K562 (cell line): ENCODE data around the gene TMEM63C. TPM values are rescaled to one million over a fixed set of nuclear protein-coding genes. Genes with fewer than 3 reads are reported as not detected.

Experiments used
- ATAC-seq: fragments of 200-7000 bp; cut with Tn5 transposase; 3 replicates; pipeline ENCODE4 v1.9.1; 2020; ENCODE audit warnings: moderate library complexity
- BruUV-seq: library from RNA; stranded (reverse); fragments of 400-500 nt; replicated peaks from 2 replicates; lab custom pipeline; 2021; lab: Mats Ljungman, UMichigan
- CTCF ChIA-PET: fragments of 300-600 bp; formaldehyde crosslinking; extraction: SDS; loops from one replicate; lab custom pipeline; 2021; ENCODE audit warnings: low intra/inter-chr PET ratio; lab: Yijun Ruan, JAX
- POLR2A ChIA-PET: fragments of 300-600, 350-650 bp; sonication (Branson Sonifier 250); formaldehyde crosslinking; extraction: SDS; loops from one replicate; lab custom pipeline; 2021; ENCODE audit warnings: antibody characterized with exemption, inconsistent platforms; lab: Yijun Ruan, JAX
- DNase-seq, 4 experiments: peaks; one replicate each; pipeline versions ENCODE4 v3.0.0 to v3.0.0-alpha.2; 2011 to 2018; ENCODE audit warnings: low spot score in 3 of 4, mixed read lengths in 3 of 4; ENCODE audit errors: extremely low read depth in 1 of 4
- FAIRE-seq: peaks from 2 replicates; lab custom pipeline; 2011; peaks lifted over from hg19 to GRCh38; lab: Jason Lieb, UNC
- H2AFZ ChIP-seq: 2 replicates; pipeline ENCODE4 v1.6.0; 2011; ENCODE audit warnings: low read depth, low read length, control low read depth, inconsistent platforms
- H3K27ac ChIP-seq: fragments of 200-600 bp; 3 replicates; pipeline ENCODE4 v1.8.0; 2011; ENCODE audit warnings: low read depth, mild to moderate bottlenecking, control low read depth, inconsistent platforms, low read length, moderate library complexity, mixed read lengths; ENCODE audit errors: extremely low read depth
- H3K27me3 ChIP-seq, 2 experiments: fragments of 300-600 bp in 1 of 2; 2 replicates in 1 of 2; 3 replicates in 1 of 2; pipeline versions ENCODE4 v1.6.0 to v1.8.0; 2011; ENCODE audit warnings: inconsistent platforms in 2 of 2, low read length in 2 of 2, mild to moderate bottlenecking in 1 of 2, mixed read lengths in 1 of 2, moderate library complexity in 1 of 2; ENCODE audit not compliant: control insufficient read depth in 2 of 2, insufficient read depth in 2 of 2
- H3K36me3 ChIP-seq: fragments of 300-600 bp; 3 replicates; pipeline ENCODE4 v1.8.0; 2011; ENCODE audit warnings: mild to moderate bottlenecking, low read length, inconsistent platforms; ENCODE audit not compliant: control insufficient read depth, insufficient read depth
- H3K4me1 ChIP-seq, 2 experiments: fragments of 200-600 bp in 1 of 2; replicated peaks in 1 of 2; 2 replicates in 1 of 2; 3 replicates in 1 of 2; pipeline versions ENCODE4 v1.5.1 to v1.8.0; 2011; ENCODE audit warnings: inconsistent platforms in 2 of 2, low read length in 2 of 2, mild to moderate bottlenecking in 1 of 2, mixed read lengths in 1 of 2, moderate library complexity in 1 of 2; ENCODE audit not compliant: control insufficient read depth in 2 of 2, insufficient read depth in 2 of 2
- H3K4me2 ChIP-seq: 2 replicates; pipeline ENCODE4 v1.6.1; 2011; ENCODE audit warnings: low read length, control low read depth, inconsistent platforms, mixed read lengths; ENCODE audit not compliant: insufficient read depth
- H3K4me3 ChIP-seq: fragments of 200-600 bp; sonication (generic), shearing (Covaris generic); 2 replicates; pipeline ENCODE4 v1.5.1; 2016; ENCODE audit warnings: control low read depth, inconsistent platforms
- H3K79me2 ChIP-seq: fragments of 200-600 bp; 3 replicates; pipeline ENCODE4 v1.8.0; 2011; ENCODE audit warnings: low read length, inconsistent platforms; ENCODE audit not compliant: control insufficient read depth, insufficient read depth
- H3K9ac ChIP-seq, 2 experiments: 2 replicates each; pipeline versions ENCODE4 v1.6.0 to v1.6.1; 2011; ENCODE audit warnings: low read depth in 2 of 2, low read length in 2 of 2, control low read depth in 1 of 2, inconsistent platforms in 1 of 2, mild to moderate bottlenecking in 1 of 2, mixed read lengths in 1 of 2; ENCODE audit not compliant: insufficient read depth in 1 of 2
- H3K9me1 ChIP-seq: one replicate; pipeline ENCODE4 v1.6.0; 2011; ENCODE audit warnings: inconsistent platforms, mild to moderate bottlenecking, low read length, moderate library complexity; ENCODE audit not compliant: control insufficient read depth, insufficient read depth
- H3K9me3 ChIP-seq: replicated peaks from 2 replicates; pipeline ENCODE4 v1.5.1; 2011; ENCODE audit warnings: low read depth, low read length, inconsistent platforms; ENCODE audit not compliant: control insufficient read depth, insufficient read depth
- H4K20me1 ChIP-seq: replicated peaks from 2 replicates; pipeline ENCODE4 v1.6.1; 2011; ENCODE audit warnings: low read length, inconsistent platforms, mixed read lengths; ENCODE audit not compliant: control insufficient read depth, insufficient read depth
- CAMTA2 ChIP-seq: fragments of 250-450 bp; sonication (Bioruptor Pico); conservative IDR thresholded peaks from 2 replicates; pipeline ENCODE4 v1.5.1; 2022
- KDM2B ChIP-seq: fragments of 250-450 bp; sonication (Bioruptor Pico); IDR thresholded peaks from 2 replicates; pipeline ENCODE4 v1.8.0; 2021; ENCODE audit warnings: mild to moderate bottlenecking, moderate library complexity
- MTA1 ChIP-seq: fragments of 450-650 bp; IDR thresholded peaks from 2 replicates; pipeline ENCODE4 v1.6.1; 2017; ENCODE audit warnings: borderline replicate concordance
- POLR2AphosphoS2 ChIP-seq: IDR thresholded peaks from 2 replicates; pipeline ENCODE4 v1.6.1; 2012; ENCODE audit warnings: low read length, improper control_type of control experiment
- PTBP1 ChIP-seq: fragments of 200-400 bp; formaldehyde crosslinking; IDR thresholded peaks from 2 replicates; pipeline ENCODE4 v1.6.1; 2017; ENCODE audit warnings: low read depth, low read length
- SMC3 ChIP-seq: conservative IDR thresholded peaks from 2 replicates; pipeline ENCODE4 v1.6.1; 2011; ENCODE audit warnings: low read depth, low read length, improper control_type of control experiment; ENCODE audit not compliant: insufficient read depth
- ZNF124 ChIP-seq: sonication (generic); formaldehyde crosslinking; IDR thresholded peaks from 2 replicates; pipeline ENCODE4 v1.8.1; 2022; ENCODE audit warnings: missing genetic modification reagents
- ZNF668 ChIP-seq: fragments of 250-450 bp; sonication (Bioruptor Pico); IDR thresholded peaks from 2 replicates; pipeline ENCODE4 v1.8.0; 2022; ENCODE audit warnings: mild to moderate bottlenecking, inconsistent platforms
- WGBS: fragments of 100-300 bp; shearing (Covaris generic); methylation state at CpG from one replicate; pipeline ENCODE4 v1.1.6; 2016; ENCODE audit warnings: low coverage, mixed read lengths; ENCODE audit not compliant: insufficient coverage; ENCODE audit errors: missing lambda C conversion rate; 5-methylcytosine and 5-hydroxymethylcytosine counted together
- in situ Hi-C: fragments of 300-500 bp; cut with MboI; formaldehyde crosslinking; loops from 4 replicates; pipeline ENCODE4 v1.15.0; 2018; ENCODE audit warnings: inconsistent platforms, mixed read lengths
- intact Hi-C: fragments of 100-400 bp; cut with micrococcal nuclease; formaldehyde crosslinking; loops from 2 replicates; pipeline ENCODE4 v1.14.2; 2022
- polyA plus RNA-seq, 8 experiments: library from polyadenylated mRNA; depleted of rRNA in 4 of 8; stranded (reverse) in 5 of 8; unstranded in 3 of 8; fragments of >200 nt; fragmentation: Nextera tagmentation in 2 of 8; fragmentation: Illumina TruSeq in 1 of 8; extraction: Ambion mirVana in 2 of 8; extraction: Trizol in 1 of 8; gene quantifications; 2 replicates each; pipeline versions ENCODE4 v1.2.1 to v1.2.3, GENCODE V29; 2011 to 2014; ENCODE audit warnings: inconsistent platforms in 1 of 8, missing spikeins in 1 of 8
- total RNA-seq, 7 experiments: library from RNA; depleted of rRNA in 6 of 7; stranded (reverse); fragments of >200 nt in 6 of 7; fragmentation: Illumina TruSeq in 2 of 7; extraction: Trizol in 2 of 7; gene quantifications; 2 replicates each; pipeline versions ENCODE4 v1.2.1 to v1.2.3, GENCODE V29; 2011 to 2021; ENCODE audit warnings: low replicate concordance in 1 of 7
- TF ChIP-seq, protein P1 (sequence below): fragments of 250-450 bp; sonication (Bioruptor Pico); IDR thresholded peaks from 2 replicates; pipeline ENCODE4 v1.5.0; 2021; ENCODE audit warnings: mild to moderate bottlenecking, moderate library complexity
- TF ChIP-seq, protein P2 (sequence below): fragments of 200-800 bp; sonication (Bioruptor generic); IDR thresholded peaks from 2 replicates; pipeline ENCODE4 v1.6.1; 2016; ENCODE audit warnings: missing genetic modification characterization, missing compliant biosample characterization

TMEM63C gene
- total and polyA plus RNA-seq, 9 of the 15 experiments (the other 6 are each of a cell fraction or from before 2014, with no cell fraction given) = 0.07 TPM; not detected in 8

DNA sequence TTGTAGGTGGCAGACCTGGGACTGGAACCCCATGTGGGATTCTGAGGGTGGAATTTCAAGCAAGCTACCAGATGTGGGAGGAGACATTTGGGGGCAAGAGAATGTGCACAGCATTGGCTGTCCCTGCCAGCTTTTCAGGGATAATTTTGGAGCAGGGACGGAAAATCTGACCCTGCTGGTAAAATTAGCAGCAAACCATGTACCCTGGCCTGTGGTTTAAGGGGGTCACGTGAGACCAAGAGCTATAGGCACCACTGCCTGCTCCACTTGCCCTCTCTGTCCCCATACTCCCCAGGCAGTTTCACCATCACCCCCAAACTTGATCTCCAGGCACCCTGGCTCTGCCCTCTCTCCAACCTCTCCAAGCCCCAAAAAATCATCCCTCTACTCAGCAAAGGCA, 26.5 kb upstream of the TMEM63C start:
- Histone ChIP-seq H3K4me3 (no peak overlapping the region), H3K4me2 (no peak overlapping the region), H3K4me1 (peaks cover 2 to 8% of the 10 kb centered on the region in 2 experiments; a peak in 3 of 5 replicates), H3K9ac (no peak overlapping the region), H3K36me3 (no peaks in the 10 kb centered on the region), H4K20me1 (no peaks in the 10 kb centered on the region), H3K9me3 (no peaks in the 10 kb centered on the region), H3K27ac (no peak overlapping the region), H3K79me2 (no peaks in the 10 kb centered on the region), H3K27me3 (peaks cover 0 to 26% of the 10 kb centered on the region in 2 experiments; a peak in 2 of 5 replicates), H3K9me1 (no peaks in the 10 kb centered on the region), H2AFZ (no peak overlapping the region)
- ATAC-seq = no peak
- DNase-seq = no peak
- CTCF ChIA-PET = no interaction called here
- BruUV-seq = no TSS peak
- WGBS = 0% methylated on average over 2 of the region's 2 CpGs
- intact Hi-C loops = no loop called here
- POLR2A ChIA-PET = no interaction called here
- in situ Hi-C loops = no loop called here
- no peak for FAIRE-seq
- TF ChIP-seq CAMTA2 (CRISPR knock-in tag) (no peak), ZNF124 (no peak), KDM2B (no peak), SMC3 (no peak), PTBP1 (no peak), MTA1 (no peak), POLR2AphosphoS2 (no peak), ZNF668 (no peak)
- TF ChIP-seq, protein P1, sequence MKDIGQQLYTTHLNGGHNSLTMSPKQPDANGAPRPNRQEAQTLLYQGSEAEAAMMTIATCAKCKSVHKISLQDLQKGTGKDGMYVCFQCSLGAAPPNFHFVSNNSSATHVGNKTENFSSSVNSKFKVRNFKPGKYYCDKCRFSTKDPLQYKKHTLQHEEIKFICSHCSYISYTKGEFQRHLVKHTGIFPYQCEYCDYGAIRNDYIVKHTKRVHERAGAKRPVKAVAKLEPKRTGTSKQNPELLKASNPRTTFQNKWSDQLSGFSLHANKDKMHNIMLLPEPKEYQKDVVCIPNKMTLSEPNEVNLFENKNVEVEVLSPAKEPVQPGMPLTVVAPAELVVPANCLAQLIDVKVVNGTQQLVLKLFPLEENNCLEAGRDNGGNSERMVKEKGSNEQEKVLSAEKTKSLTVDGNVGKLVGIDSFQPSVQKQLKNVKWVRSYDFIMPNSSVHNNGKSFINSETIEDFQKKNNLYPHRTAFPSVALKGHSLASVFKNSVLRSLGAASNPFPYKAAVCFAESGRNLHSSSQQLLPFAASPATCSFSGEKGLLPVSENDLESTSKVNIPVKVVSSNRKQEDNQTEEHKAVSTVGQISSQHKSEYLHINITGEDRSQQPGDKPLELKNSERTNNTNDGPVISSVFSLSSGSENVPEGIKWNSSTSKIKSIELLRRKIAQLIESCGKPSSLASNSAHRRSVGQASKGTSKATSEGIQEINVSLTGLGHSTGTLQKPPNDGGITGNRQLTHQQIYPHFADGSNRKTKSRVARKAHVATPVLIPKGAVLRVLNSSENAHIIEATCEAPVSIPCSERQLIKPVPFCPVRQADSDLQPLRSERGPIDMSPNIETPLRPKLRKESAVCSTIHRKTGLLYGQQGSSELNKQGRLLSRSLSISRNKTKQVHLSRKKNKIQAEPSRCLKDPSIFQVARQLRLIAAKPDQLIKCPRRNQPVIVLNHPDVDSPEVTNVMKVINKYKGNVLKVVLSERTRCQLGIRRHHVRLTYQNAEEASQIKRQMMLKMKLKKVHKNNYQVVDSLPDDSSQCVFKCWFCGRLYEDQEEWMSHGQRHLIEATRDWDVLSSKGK (CRISPR knock-in tag) = no peak
- TF ChIP-seq, protein P2, sequence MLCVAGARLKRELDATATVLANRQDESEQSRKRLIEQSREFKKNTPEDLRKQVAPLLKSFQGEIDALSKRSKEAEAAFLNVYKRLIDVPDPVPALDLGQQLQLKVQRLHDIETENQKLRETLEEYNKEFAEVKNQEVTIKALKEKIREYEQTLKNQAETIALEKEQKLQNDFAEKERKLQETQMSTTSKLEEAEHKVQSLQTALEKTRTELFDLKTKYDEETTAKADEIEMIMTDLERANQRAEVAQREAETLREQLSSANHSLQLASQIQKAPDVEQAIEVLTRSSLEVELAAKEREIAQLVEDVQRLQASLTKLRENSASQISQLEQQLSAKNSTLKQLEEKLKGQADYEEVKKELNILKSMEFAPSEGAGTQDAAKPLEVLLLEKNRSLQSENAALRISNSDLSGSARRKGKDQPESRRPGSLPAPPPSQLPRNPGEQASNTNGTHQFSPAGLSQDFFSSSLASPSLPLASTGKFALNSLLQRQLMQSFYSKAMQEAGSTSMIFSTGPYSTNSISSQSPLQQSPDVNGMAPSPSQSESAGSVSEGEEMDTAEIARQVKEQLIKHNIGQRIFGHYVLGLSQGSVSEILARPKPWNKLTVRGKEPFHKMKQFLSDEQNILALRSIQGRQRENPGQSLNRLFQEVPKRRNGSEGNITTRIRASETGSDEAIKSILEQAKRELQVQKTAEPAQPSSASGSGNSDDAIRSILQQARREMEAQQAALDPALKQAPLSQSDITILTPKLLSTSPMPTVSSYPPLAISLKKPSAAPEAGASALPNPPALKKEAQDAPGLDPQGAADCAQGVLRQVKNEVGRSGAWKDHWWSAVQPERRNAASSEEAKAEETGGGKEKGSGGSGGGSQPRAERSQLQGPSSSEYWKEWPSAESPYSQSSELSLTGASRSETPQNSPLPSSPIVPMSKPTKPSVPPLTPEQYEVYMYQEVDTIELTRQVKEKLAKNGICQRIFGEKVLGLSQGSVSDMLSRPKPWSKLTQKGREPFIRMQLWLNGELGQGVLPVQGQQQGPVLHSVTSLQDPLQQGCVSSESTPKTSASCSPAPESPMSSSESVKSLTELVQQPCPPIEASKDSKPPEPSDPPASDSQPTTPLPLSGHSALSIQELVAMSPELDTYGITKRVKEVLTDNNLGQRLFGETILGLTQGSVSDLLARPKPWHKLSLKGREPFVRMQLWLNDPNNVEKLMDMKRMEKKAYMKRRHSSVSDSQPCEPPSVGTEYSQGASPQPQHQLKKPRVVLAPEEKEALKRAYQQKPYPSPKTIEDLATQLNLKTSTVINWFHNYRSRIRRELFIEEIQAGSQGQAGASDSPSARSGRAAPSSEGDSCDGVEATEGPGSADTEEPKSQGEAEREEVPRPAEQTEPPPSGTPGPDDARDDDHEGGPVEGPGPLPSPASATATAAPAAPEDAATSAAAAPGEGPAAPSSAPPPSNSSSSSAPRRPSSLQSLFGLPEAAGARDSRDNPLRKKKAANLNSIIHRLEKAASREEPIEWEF (CRISPR knock-in tag) = no peak
